ENCODE data around the gene RAVER2.

The RAVER2 gene

DNA sequence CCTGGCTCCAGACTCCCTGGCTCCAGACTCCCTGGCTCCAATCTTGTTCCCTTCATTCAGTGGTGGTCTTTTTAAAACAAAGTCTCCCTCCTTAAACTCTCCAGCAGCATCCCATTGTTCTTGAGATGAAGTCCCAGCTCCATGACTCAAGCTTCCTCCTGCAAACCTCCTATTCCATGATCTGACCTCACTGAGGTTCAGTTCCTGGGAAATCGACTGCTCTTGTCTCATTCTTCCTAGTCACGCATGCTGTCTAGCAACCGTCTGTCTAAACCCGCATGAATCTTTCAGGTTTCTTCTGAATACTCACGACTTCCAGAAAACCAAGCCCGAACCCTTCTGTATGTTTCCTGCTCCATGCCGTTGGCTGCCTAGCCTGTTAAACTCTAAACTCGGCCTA is 91.9 kb downstream of the RAVER2 start:
- TF ChIP-seq, protein P1, sequence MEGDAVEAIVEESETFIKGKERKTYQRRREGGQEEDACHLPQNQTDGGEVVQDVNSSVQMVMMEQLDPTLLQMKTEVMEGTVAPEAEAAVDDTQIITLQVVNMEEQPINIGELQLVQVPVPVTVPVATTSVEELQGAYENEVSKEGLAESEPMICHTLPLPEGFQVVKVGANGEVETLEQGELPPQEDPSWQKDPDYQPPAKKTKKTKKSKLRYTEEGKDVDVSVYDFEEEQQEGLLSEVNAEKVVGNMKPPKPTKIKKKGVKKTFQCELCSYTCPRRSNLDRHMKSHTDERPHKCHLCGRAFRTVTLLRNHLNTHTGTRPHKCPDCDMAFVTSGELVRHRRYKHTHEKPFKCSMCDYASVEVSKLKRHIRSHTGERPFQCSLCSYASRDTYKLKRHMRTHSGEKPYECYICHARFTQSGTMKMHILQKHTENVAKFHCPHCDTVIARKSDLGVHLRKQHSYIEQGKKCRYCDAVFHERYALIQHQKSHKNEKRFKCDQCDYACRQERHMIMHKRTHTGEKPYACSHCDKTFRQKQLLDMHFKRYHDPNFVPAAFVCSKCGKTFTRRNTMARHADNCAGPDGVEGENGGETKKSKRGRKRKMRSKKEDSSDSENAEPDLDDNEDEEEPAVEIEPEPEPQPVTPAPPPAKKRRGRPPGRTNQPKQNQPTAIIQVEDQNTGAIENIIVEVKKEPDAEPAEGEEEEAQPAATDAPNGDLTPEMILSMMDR (IDR thresholded peaks at IDR 0.05; ENCODE audit: low read depth, low read length), result no peak
- no peak for TF ChIP-seq EZH2phosphoT487 (IDR thresholded peaks at IDR 0.05; ENCODE audit: low read depth)
- Histone ChIP-seq H3K27me3 (ENCODE audit: low read depth, low read length) (no peaks in the 10 kb centered on the region), H3K79me2 (ENCODE audit: low read length) (no peaks in the 10 kb centered on the region), H2AFZ (ENCODE audit: low read depth, low read length) (no peak overlapping the region), H3K36me3 (replicated peaks; ENCODE audit: low read depth, low read length) (peaks cover 66% of the 10 kb centered on the region), H4K20me1 (ENCODE audit: insufficient read depth, low read length) (no peaks in the 10 kb centered on the region), H3K4me2 (ENCODE audit: low read length) (no peak overlapping the region), H3K4me3 (ENCODE audit: low read length) (no peak overlapping the region), H3K9ac (ENCODE audit: low read length) (no peak overlapping the region), H3K27ac (ENCODE audit: low read length) (no peak overlapping the region), H3K4me1 (ENCODE audit: low read length) (peaks cover 3% of the 10 kb centered on the region), H3K9me3 (ENCODE audit: insufficient read depth, low read length) (no peaks in the 10 kb centered on the region)

DNA sequence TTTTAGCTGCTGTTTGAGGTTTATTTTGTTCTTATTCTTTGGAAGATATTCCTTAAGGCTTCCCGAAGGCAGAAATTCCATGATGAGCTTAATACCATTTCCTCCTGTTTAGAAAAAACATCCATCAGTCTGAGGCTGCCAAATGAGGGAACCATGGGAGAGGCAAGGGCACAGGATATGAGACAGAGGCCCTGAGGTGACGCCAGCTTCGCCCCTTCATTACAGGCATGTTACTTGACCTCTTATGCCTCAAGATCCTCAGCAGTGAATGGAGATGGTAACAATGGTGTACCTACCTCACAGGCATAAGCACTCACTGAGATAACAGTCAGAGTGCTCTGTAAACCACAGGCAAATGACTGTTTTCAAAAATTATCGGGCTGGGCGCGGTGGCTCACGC is 93.6 kb downstream of the RAVER2 start:
- Histone ChIP-seq H2AFZ (ENCODE audit: low read depth, low read length) (no peak overlapping the region), H3K27me3 (ENCODE audit: low read depth, low read length) (no peaks in the 10 kb centered on the region), H3K4me3 (ENCODE audit: low read length) (no peak overlapping the region), H3K4me1 (ENCODE audit: low read length) (peaks cover 13% of the 10 kb centered on the region), H3K36me3 (replicated peaks; ENCODE audit: low read depth, low read length) (peaks cover 53% of the 10 kb centered on the region), H4K20me1 (ENCODE audit: insufficient read depth, low read length) (peaks cover 8% of the 10 kb centered on the region; the same call in 1 of the 2 replicates), H3K4me2 (ENCODE audit: low read length) (no peak overlapping the region), H3K9ac (ENCODE audit: low read length) (no peak overlapping the region), H3K27ac (ENCODE audit: low read length) (no peak overlapping the region), H3K79me2 (ENCODE audit: low read length) (no peaks in the 10 kb centered on the region), H3K9me3 (ENCODE audit: insufficient read depth, low read length) (no peaks in the 10 kb centered on the region)
- TF ChIP-seq, protein P1 (IDR thresholded peaks at IDR 0.05; ENCODE audit: low read depth, low read length), result no peak
- TF ChIP-seq EZH2phosphoT487 (IDR thresholded peaks at IDR 0.05; ENCODE audit: low read depth), result no peak

DNA sequence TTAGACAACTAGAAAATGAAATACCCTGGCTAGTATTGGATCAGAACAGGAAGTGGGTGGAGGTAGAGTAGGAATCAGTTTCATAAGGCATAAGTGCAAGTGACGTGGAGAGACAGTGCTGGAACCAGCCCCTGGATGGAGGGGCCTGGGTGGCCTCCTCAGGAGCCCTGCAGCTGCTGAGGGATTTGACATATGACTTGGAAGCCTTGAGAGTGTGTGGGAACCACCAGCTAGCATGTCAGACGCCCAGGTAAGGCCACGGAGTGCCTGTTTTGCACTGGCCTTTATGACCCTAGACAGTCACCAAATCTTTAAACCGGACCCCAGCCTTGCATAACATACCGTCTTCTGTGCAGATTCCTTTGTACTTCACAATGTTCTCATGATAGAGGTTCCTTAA is 94.4 kb downstream of the RAVER2 start:
- H3K4me3 ChIP-seq (ENCODE audit: low read length), result no peak overlapping the region
- H4K20me1 ChIP-seq (ENCODE audit: insufficient read depth, low read length), result peaks cover 8% of the 10 kb centered on the region; the same call in 1 of the 2 replicates
- H3K36me3 ChIP-seq (replicated peaks; ENCODE audit: low read depth, low read length), result peaks cover 45% of the 10 kb centered on the region

DNA sequence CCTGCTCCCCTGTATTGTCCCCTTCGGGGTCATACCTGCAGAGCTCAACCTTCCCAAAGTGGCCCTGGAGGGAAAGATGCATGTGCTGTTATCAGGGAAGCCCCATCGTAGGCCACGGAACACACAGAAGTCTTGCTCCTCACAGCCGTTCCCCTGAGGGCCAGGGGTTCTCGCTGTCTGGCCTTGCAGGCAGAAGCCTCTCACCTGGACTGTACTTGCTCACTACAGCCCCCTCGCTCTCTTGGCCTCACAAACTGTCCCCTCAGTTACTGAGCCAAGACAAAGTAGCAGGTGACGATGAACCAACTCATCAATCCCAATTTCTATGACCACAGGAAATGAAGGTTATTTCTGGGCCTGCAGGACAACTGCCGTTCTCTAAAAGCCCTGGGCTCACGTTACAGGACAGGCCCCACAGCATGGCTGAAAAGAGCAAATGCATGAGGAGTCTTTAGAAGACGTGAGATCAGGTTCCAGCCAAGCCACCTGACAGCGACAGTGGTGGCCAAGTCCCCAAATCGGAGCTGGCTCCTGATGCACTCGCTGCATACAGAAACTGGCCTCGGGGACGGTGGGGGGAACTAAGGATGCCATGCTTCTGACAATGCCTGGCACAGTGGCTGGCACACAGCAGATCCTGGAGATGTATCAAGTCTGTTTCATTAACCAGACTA is 95.0 kb downstream of the RAVER2 start:
- Histone ChIP-seq H3K27ac (ENCODE audit: low read length) (no peak overlapping the region), H3K79me2 (ENCODE audit: low read length) (no peaks in the 10 kb centered on the region), H3K9ac (ENCODE audit: low read length) (no peak overlapping the region), H3K9me3 (ENCODE audit: insufficient read depth, low read length) (no peaks in the 10 kb centered on the region), H3K4me2 (ENCODE audit: low read length) (no peak overlapping the region), H3K4me3 (ENCODE audit: low read length) (no peak overlapping the region), H4K20me1 (ENCODE audit: insufficient read depth, low read length) (peaks cover 8% of the 10 kb centered on the region; the same call in 1 of the 2 replicates), H3K4me1 (ENCODE audit: low read length) (peaks cover 13% of the 10 kb centered on the region), H3K36me3 (replicated peaks; ENCODE audit: low read depth, low read length) (peaks cover 42% of the 10 kb centered on the region), H2AFZ (ENCODE audit: low read depth, low read length) (no peak overlapping the region), H3K27me3 (ENCODE audit: low read depth, low read length) (no peaks in the 10 kb centered on the region)
- TF ChIP-seq EZH2phosphoT487 (IDR thresholded peaks at IDR 0.05; ENCODE audit: low read depth), result no peak
- TF ChIP-seq, protein P1 (IDR thresholded peaks at IDR 0.05; ENCODE audit: low read depth, low read length), result no peak

More for the DNA sequence above, 94.4 kb downstream of the RAVER2 start:
- Histone ChIP-seq H2AFZ (ENCODE audit: low read depth, low read length) (no peak overlapping the region), H3K4me1 (ENCODE audit: low read length) (peaks cover 13% of the 10 kb centered on the region), H3K27me3 (ENCODE audit: low read depth, low read length) (no peaks in the 10 kb centered on the region), H3K9me3 (ENCODE audit: insufficient read depth, low read length) (no peaks in the 10 kb centered on the region), H3K79me2 (ENCODE audit: low read length) (no peaks in the 10 kb centered on the region), H3K9ac (ENCODE audit: low read length) (no peak overlapping the region), H3K27ac (ENCODE audit: low read length) (no peak overlapping the region), H3K4me2 (ENCODE audit: low read length) (no peak overlapping the region)
- TF ChIP-seq, protein P1 (IDR thresholded peaks at IDR 0.05; ENCODE audit: low read depth, low read length), result no peak
- no peak for TF ChIP-seq EZH2phosphoT487 (IDR thresholded peaks at IDR 0.05; ENCODE audit: low read depth)
